ENCODE results near the gene JAKMIP1. TPM values are rescaled to one million over a fixed set of nuclear protein-coding genes. Genes with fewer than 3 reads are reported as not detected.
A peak's percentile ranks its signal among the peaks of the same experiment; 100 is the strongest.

The JAKMIP1 gene
- polyA plus RNA-seq, 3 donors = 0.08 TPM; not detected in 2

DNA sequence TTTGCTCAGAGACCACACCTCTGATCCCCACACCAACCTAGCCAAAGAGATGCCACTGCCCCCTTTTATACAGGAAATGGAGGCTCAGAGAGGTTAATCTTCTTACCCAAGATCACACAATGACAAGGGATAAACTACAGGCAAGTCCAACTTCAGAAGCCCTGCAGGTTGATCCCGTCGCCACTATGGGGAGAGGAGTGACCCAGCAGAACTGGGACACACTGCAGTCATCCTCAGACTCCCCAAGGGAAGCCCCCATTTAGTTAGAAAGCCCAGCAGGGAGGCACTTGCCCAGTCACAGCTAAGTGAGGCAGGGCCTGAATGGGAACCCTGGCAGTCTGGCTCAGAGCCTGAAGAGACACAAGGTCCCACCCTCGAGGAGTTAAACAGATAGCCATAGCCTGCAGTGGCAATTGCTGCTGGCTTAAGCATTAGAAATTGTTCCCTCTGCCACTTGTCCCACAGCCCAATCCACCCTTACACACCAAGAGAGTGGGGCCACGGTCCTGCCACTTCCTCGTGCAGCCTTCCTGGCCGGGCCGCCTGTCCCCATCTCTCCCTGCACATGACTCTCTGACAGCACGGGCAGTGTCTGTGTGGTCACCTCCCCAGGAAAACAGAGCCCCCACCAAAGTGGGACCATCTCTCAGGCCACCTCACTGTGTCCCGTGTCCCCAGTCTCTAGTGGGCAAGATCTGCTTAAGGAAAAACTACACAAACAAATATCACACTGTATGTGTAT, 2.7 kb downstream of the JAKMIP1 start:
- Histone ChIP-seq H3K4me3 (replicated peaks in 1 of 3; ENCODE audit: low read depth in 2 of 3, low read length in 3 of 3) (no peak overlapping the region), H3K36me3 (replicated peaks in 1 of 2; ENCODE audit: control insufficient read depth in 1 of 2, insufficient read depth in 2 of 2, low read length in 2 of 2) (no peaks in the 10 kb centered on the region), H3K4me1 (ENCODE audit: control insufficient read depth in 1 of 2, insufficient read depth in 2 of 2, low read length in 2 of 2) (peaks cover 0 to 7% of the 10 kb centered on the region in 2 donors), H3K79me2 (ENCODE audit: insufficient read depth, low read length) (no peaks in the 10 kb centered on the region), H3K4me2 (replicated peaks; ENCODE audit: extremely low read depth, low read length, poor library complexity, severe bottlenecking) (no peak overlapping the region), H2AFZ (ENCODE audit: insufficient read depth, low read depth, low read length, poor library complexity, severe bottlenecking) (no peak overlapping the region), H3K27ac (ENCODE audit: low read depth in 1 of 2, low read length in 2 of 2) (no peak overlapping the region), H3K9me3 (replicated peaks in 1 of 2; ENCODE audit: control insufficient read depth in 1 of 2, insufficient read depth in 1 of 2, low read length in 2 of 2) (peaks cover 14 to 21% of the 10 kb centered on the region in 2 donors), H3K27me3 (ENCODE audit: control insufficient read depth in 2 of 2, insufficient read depth in 2 of 2, low read length in 2 of 2) (peaks cover 29 to 33% of the 10 kb centered on the region in 2 donors), H3K9ac (ENCODE audit: insufficient read depth, low read length, poor library complexity, severe bottlenecking) (no peak overlapping the region), H4K20me1 (ENCODE audit: insufficient read depth, low read length) (no peaks in the 10 kb centered on the region)
- peaks cover 38 to 55% (median 46%) of the 10 kb centered on the region in 3 donors for H3K27me3 Mint-ChIP-seq (ENCODE audit: low read depth in 3 of 3)
- intact Hi-C loops (cut with micrococcal nuclease) = no loop called here
- 38% methylated on average over 6 of the region's 9 CpGs for WGBS (ENCODE audit: insufficient coverage)
- peaks cover 3% of the 10 kb centered on the region for H3K4me1 Mint-ChIP-seq
- peaks cover 3 to 6% of the 10 kb centered on the region in 2 donors for H3K36me3 Mint-ChIP-seq
- TF ChIP-seq, protein P1, sequence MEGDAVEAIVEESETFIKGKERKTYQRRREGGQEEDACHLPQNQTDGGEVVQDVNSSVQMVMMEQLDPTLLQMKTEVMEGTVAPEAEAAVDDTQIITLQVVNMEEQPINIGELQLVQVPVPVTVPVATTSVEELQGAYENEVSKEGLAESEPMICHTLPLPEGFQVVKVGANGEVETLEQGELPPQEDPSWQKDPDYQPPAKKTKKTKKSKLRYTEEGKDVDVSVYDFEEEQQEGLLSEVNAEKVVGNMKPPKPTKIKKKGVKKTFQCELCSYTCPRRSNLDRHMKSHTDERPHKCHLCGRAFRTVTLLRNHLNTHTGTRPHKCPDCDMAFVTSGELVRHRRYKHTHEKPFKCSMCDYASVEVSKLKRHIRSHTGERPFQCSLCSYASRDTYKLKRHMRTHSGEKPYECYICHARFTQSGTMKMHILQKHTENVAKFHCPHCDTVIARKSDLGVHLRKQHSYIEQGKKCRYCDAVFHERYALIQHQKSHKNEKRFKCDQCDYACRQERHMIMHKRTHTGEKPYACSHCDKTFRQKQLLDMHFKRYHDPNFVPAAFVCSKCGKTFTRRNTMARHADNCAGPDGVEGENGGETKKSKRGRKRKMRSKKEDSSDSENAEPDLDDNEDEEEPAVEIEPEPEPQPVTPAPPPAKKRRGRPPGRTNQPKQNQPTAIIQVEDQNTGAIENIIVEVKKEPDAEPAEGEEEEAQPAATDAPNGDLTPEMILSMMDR (IDR thresholded peaks at IDR 0.05) = no peak
- H3K4me3 Mint-ChIP-seq = peak overlapping the region in 1 of 2 donors; percentile 64
- H3K9me3 Mint-ChIP-seq = peaks cover 9 to 23% (median 15%) of the 10 kb centered on the region in 7 donors
- DNase-seq = no peak
- no peak overlapping the region for H3K27ac Mint-ChIP-seq

DNA sequence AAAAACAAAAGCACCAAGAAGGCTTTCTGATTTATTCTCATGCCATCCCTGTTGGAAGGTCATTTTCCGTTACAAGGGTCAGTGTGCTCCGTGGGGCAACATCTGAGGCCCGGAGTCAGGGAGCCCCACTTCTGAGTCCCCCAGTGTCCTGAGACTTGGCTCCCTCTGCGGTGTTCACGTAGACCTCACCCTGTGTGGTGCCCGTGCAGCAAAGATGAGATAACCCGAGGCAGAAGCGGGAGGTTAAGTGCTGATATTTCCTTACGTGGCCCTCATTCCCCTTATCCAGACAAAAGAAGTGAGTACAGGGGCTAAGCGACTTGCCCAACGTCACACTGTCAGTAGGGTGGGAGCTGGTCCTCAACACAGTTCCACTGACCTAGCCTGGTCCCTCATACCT, 3.5 kb downstream of the JAKMIP1 start:
- no peak overlapping the region for H3K9ac ChIP-seq (ENCODE audit: insufficient read depth, low read length, poor library complexity, severe bottlenecking)
- Mint-ChIP-seq H3K36me3 (peaks cover 3 to 6% of the 10 kb centered on the region in 2 donors), H3K4me3 (no peak overlapping the region), H3K27ac (no peak overlapping the region), H3K4me1 (peaks cover 3% of the 10 kb centered on the region), H3K9me3 (peaks cover 9 to 20% (median 12%) of the 10 kb centered on the region in 7 donors), H3K27me3 (ENCODE audit: low read depth in 3 of 3) (peaks cover 34 to 53% (median 44%) of the 10 kb centered on the region in 3 donors)
- no peaks in the 10 kb centered on the region for H3K79me2 ChIP-seq (ENCODE audit: insufficient read depth, low read length)
- no peaks in the 10 kb centered on the region for H4K20me1 ChIP-seq (ENCODE audit: insufficient read depth, low read length)
- no peak overlapping the region for H3K4me2 ChIP-seq (replicated peaks; ENCODE audit: extremely low read depth, low read length, poor library complexity, severe bottlenecking)
- TF ChIP-seq, protein P1 (IDR thresholded peaks at IDR 0.05) = no peak
- intact Hi-C loops (cut with micrococcal nuclease) = no loop called here
- WGBS (ENCODE audit: insufficient coverage) = 98% methylated on average over 7 of the region's 11 CpGs
- DNase-seq = no peak
- H3K4me3 ChIP-seq (replicated peaks in 1 of 3; ENCODE audit: low read depth in 2 of 3, low read length in 3 of 3) = no peak overlapping the region
- H3K36me3 ChIP-seq (replicated peaks in 1 of 2; ENCODE audit: control insufficient read depth in 1 of 2, insufficient read depth in 2 of 2, low read length in 2 of 2) = no peaks in the 10 kb centered on the region
- H3K9me3 ChIP-seq (replicated peaks in 1 of 2; ENCODE audit: control insufficient read depth in 1 of 2, insufficient read depth in 1 of 2, low read length in 2 of 2) = peaks cover 12 to 16% of the 10 kb centered on the region in 2 donors
- no peak overlapping the region for H3K27ac ChIP-seq (ENCODE audit: low read depth in 1 of 2, low read length in 2 of 2)
- H2AFZ ChIP-seq (ENCODE audit: insufficient read depth, low read depth, low read length, poor library complexity, severe bottlenecking) = no peak overlapping the region
- H3K4me1 ChIP-seq (ENCODE audit: control insufficient read depth in 1 of 2, insufficient read depth in 2 of 2, low read length in 2 of 2) = peaks cover 0 to 7% of the 10 kb centered on the region in 2 donors
- H3K27me3 ChIP-seq (ENCODE audit: control insufficient read depth in 2 of 2, insufficient read depth in 2 of 2, low read length in 2 of 2) = peaks cover 24 to 32% of the 10 kb centered on the region in 2 donors

All from CD14-positive monocyte (primary cell).